HCT116 (cell line): ENCODE data around the gene GGT6.

Experiments used
- CEBPB ChIP-seq: IDR thresholded peaks from 2 replicates; pipeline ENCODE4 v1.6.1; 2012; ENCODE audit warnings: low read depth
- CTCF ChIP-seq, 3 experiments: fragments of 200-600 bp in 1 of 3; sonication (generic) in 1 of 3; IDR thresholded peaks in 2 of 3; conservative IDR thresholded peaks in 1 of 3; 2 replicates each; pipeline ENCODE4 v1.5.1; 2012 to 2017; ENCODE audit warnings: low read depth in 2 of 3, low read length in 2 of 3, antibody characterized with exemption in 1 of 3, borderline replicate concordance in 1 of 3, control low read depth in 1 of 3, mild to moderate bottlenecking in 1 of 3, mixed read lengths in 1 of 3, mixed run types in 1 of 3, moderate library complexity in 1 of 3; ENCODE audit not compliant: insufficient read depth in 1 of 3
- EZH2 ChIP-seq: fragments of 200-600 bp; sonication (generic); IDR thresholded peaks from 2 replicates; pipeline ENCODE4 v1.6.1; 2017; ENCODE audit warnings: antibody characterized with exemption, mixed run types
- POLR2AphosphoS5 ChIP-seq: IDR thresholded peaks from 2 replicates; pipeline ENCODE4 v1.6.1; 2011; ENCODE audit warnings: mild to moderate bottlenecking, low read depth, low read length, moderate library complexity
- RAD21 ChIP-seq: IDR thresholded peaks from 2 replicates; pipeline ENCODE4 v1.6.1; 2012; ENCODE audit warnings: low read depth, mild to moderate bottlenecking
- REST ChIP-seq: IDR thresholded peaks from 2 replicates; pipeline ENCODE4 v1.6.1; 2012; ENCODE audit warnings: low read depth
- ZNF274 ChIP-seq: fragments of 200-500 bp; sonication (Bioruptor generic); IDR thresholded peaks from 2 replicates; pipeline ENCODE4 v1.6.1; 2014; ENCODE audit warnings: mild to moderate bottlenecking, low read depth, low read length, inconsistent platforms

GRCh38 chr17:4539576-4540223 is 20.7 kb downstream of the GGT6 start:
- no peak for TF ChIP-seq CTCF (IDR thresholded peaks at IDR 0.05 in 2 of 3, conservative IDR thresholded peaks at IDR 0.05 in 1 of 3; ENCODE audit: borderline replicate concordance in 1 of 3, insufficient read depth in 1 of 3, low read depth in 2 of 3, low read length in 2 of 3)
- no peak for TF ChIP-seq EZH2
- no peak for TF ChIP-seq RAD21
- TF ChIP-seq REST: no peak
- TF ChIP-seq POLR2AphosphoS5: no peak
- no peak for TF ChIP-seq CEBPB
- TF ChIP-seq ZNF274: no peak
